ENCODE data around the gene MBOAT1. TPM values are rescaled to one million over a fixed set of nuclear protein-coding genes. Genes with fewer than 3 reads are reported as not detected.

MBOAT1 gene
- total RNA-seq = 10.9 and 12.8 TPM in 2 replicates

- TF ChIP-seq, protein P1, sequence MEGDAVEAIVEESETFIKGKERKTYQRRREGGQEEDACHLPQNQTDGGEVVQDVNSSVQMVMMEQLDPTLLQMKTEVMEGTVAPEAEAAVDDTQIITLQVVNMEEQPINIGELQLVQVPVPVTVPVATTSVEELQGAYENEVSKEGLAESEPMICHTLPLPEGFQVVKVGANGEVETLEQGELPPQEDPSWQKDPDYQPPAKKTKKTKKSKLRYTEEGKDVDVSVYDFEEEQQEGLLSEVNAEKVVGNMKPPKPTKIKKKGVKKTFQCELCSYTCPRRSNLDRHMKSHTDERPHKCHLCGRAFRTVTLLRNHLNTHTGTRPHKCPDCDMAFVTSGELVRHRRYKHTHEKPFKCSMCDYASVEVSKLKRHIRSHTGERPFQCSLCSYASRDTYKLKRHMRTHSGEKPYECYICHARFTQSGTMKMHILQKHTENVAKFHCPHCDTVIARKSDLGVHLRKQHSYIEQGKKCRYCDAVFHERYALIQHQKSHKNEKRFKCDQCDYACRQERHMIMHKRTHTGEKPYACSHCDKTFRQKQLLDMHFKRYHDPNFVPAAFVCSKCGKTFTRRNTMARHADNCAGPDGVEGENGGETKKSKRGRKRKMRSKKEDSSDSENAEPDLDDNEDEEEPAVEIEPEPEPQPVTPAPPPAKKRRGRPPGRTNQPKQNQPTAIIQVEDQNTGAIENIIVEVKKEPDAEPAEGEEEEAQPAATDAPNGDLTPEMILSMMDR (conservative IDR thresholded peaks at IDR 0.05; ENCODE audit: low read depth, low read length) = no peak
- peak within 1 kb of the TSS; percentile 73 for H3K4me3 ChIP-seq (ENCODE audit: low read depth, low read length)
- DNase-seq (ENCODE audit: low read depth) = no peak
Measured at GRCh38 chr6:20212392-20213111, at the start of gene MBOAT1. Gene MBOAT1 (minus strand): TSS chr6:20212469. CDS start chr6:20212234, 235 bp downstream.

DNA sequence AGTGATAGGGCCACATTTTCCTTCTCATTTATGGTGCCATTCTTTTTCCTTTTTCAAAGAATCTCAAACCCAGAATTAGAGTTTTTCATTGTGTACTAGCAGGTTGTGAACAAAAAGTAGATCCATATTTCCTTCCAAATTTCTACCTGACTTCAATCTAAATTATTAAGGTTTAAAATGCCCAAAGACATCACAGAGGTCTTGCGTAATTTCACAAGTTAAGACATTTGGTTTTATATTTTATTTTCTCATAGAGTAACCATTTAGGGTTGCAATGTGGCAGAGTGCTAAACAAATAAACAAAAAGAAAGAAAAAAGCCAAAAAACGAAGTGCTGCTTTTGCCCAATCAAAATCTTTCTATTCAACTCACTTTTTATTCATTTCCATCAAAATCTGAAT lies 49.4 kb upstream of the MBOAT1 start:
- H3K4me3 ChIP-seq (ENCODE audit: low read depth, low read length) = no peak overlapping the region
- TF ChIP-seq, protein P1 (conservative IDR thresholded peaks at IDR 0.05; ENCODE audit: low read depth, low read length) = no peak

GRCh38 chr6:20260360-20260759 lies 48.1 kb upstream of the MBOAT1 start:
- TF ChIP-seq, protein P1 (conservative IDR thresholded peaks at IDR 0.05; ENCODE audit: low read depth, low read length) = no peak
- no peak for DNase-seq (ENCODE audit: low read depth)

More for the DNA sequence above, 49.4 kb upstream of the MBOAT1 start:
- no peak for DNase-seq (ENCODE audit: low read depth)

GRCh38 chr6:20259316-20260049 lies 47.2 kb upstream of the MBOAT1 start:
- H3K4me3 ChIP-seq (ENCODE audit: low read depth, low read length) = no peak overlapping the region
- DNase-seq (ENCODE audit: low read depth) = no peak
- TF ChIP-seq, protein P1 (conservative IDR thresholded peaks at IDR 0.05; ENCODE audit: low read depth, low read length) = no peak

More at GRCh38 chr6:20260360-20260759, 48.1 kb upstream of the MBOAT1 start:
- H3K4me3 ChIP-seq (ENCODE audit: low read depth, low read length) = no peak overlapping the region

DNA sequence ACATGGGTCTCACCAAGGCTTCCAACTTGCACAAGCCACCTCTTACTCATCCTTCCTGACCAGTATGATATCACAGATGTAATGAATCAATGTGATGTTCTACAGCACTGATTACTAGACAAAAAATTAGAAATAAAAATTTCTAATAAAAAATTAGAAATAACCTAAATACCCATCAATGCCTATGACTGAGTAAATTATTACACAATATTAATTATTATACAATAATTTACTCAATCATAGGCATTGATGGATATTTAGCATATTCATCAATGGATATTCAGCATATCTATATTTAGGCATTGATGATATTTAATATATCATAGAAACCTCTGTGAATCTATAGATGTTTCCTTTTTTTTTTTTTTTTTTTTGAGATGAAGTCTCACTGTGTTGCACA lies 43.2 kb upstream of the MBOAT1 start:
- no peak for DNase-seq (ENCODE audit: low read depth)
- H3K4me3 ChIP-seq (ENCODE audit: low read depth, low read length) = no peak overlapping the region

GRCh38 chr6:20254295-20254694 lies 42.0 kb upstream of the MBOAT1 start:
- no peak overlapping the region for H3K4me3 ChIP-seq (ENCODE audit: low read depth, low read length)
- TF ChIP-seq, protein P1 (conservative IDR thresholded peaks at IDR 0.05; ENCODE audit: low read depth, low read length) = no peak
- DNase-seq (ENCODE audit: low read depth) = no peak

More for the DNA sequence above, 43.2 kb upstream of the MBOAT1 start:
- TF ChIP-seq, protein P1 (conservative IDR thresholded peaks at IDR 0.05; ENCODE audit: low read depth, low read length) = no peak

Measured in epithelial cell of proximal tubule (primary cell).